NCI-H526 treated with DMSO at 0.1 percent for 48 hours (cell line): ENCODE measurements around the gene MIGA2.
A peak's percentile ranks its signal among the peaks of the same experiment; 100 is the strongest.

Experiments
- DNase-seq: peaks from one replicate; lab custom pipeline; 2025; lab: John Stamatoyannopoulos, UW

Gene MIGA2

GRCh38 chr9:129037767-129038098, 1.3 kb downstream of the MIGA2 start:
- no peak for DNase-seq

GRCh38 chr9:129038109-129038852, 1.9 kb downstream of the MIGA2 start:
- DNase-seq: no peak

- no peak for DNase-seq
These were observed 3.8 kb downstream of the MIGA2 start for GRCh38 chr9:129040113-129040643.

- DNase-seq: no peak
These were observed 5.6 kb downstream of the MIGA2 start for GRCh38 chr9:129042016-129042415.

- DNase-seq: no peak
These were observed 16.2 kb downstream of the MIGA2 start for GRCh38 chr9:129052592-129052991.

- no peak for DNase-seq
These were observed 16.6 kb downstream of the MIGA2 start for GRCh38 chr9:129053020-129053419.

- no peak for DNase-seq
These were observed 17.9 kb downstream of the MIGA2 start for GRCh38 chr9:129054163-129054851.

- no peak for DNase-seq
These were observed 22.8 kb downstream of the MIGA2 start for GRCh38 chr9:129058965-129059795.

GRCh38 chr9:129059796-129060785, 23.7 kb downstream of the MIGA2 start:
- no peak for DNase-seq

GRCh38 chr9:129060991-129061390, 24.6 kb downstream of the MIGA2 start:
- DNase-seq: no peak

- no peak for DNase-seq
These were observed 26.6 kb downstream of the MIGA2 start for GRCh38 chr9:129063061-129063460.

- no peak for DNase-seq
These were observed 28.1 kb downstream of the MIGA2 start for GRCh38 chr9:129064499-129064908.

- DNase-seq: no peak
These were observed 31.7 kb downstream of the MIGA2 start for GRCh38 chr9:129068110-129068509.

- DNase-seq: peak; percentile 24
These were observed 32.8 kb downstream of the MIGA2 start for GRCh38 chr9:129068990-129069861.

- DNase-seq: no peak
These were observed 33.6 kb downstream of the MIGA2 start for GRCh38 chr9:129069862-129070641.

- no peak for DNase-seq
These were observed 34.5 kb downstream of the MIGA2 start for GRCh38 chr9:129070696-129071525.

- DNase-seq: peak; percentile 59
These were observed 35.2 kb downstream of the MIGA2 start for GRCh38 chr9:129071526-129072126.

- no peak for DNase-seq
These were observed 35.7 kb downstream of the MIGA2 start for GRCh38 chr9:129072171-129072570.
